CD4-positive, alpha-beta T cell treated with Interleukin-12 subunit alpha and Interleukin-12 subunit beta, for 1 hour (primary cell): ENCODE results near the gene TPP1.

Experiments used
- DNase-seq: peaks from one replicate; pipeline ENCODE4 v3.0.0-alpha.2; 2020

Gene TPP1

GRCh38 chr11:6619004-6619745, at the start of gene TPP1:
TSS of gene TPP1 (minus strand) at chr11:6619422. CDS start at chr11:6619400, 22 bp downstream.
- peak; percentile 93 for DNase-seq

GRCh38 chr11:6667733-6668374, 48.6 kb upstream of the TPP1 start:
- DNase-seq, result peak; percentile 80

- DNase-seq, result no peak
Observed at GRCh38 chr11:6666302-6667183, 47.3 kb upstream of the TPP1 start.

- DNase-seq, result no peak
Observed at GRCh38 chr11:6664551-6664950, 45.3 kb upstream of the TPP1 start.

- DNase-seq, result no peak
Observed at GRCh38 chr11:6663794-6664469, 44.7 kb upstream of the TPP1 start.

GRCh38 chr11:6660712-6661111, 41.5 kb upstream of the TPP1 start:
- DNase-seq, result no peak

GRCh38 chr11:6658647-6659046, 39.4 kb upstream of the TPP1 start:
- no peak for DNase-seq

GRCh38 chr11:6657346-6657745, 38.1 kb upstream of the TPP1 start:
- DNase-seq, result no peak

- DNase-seq, result no peak
Observed at GRCh38 chr11:6656936-6657335, 37.7 kb upstream of the TPP1 start.

- no peak for DNase-seq
Observed at GRCh38 chr11:6656584-6656915, 37.3 kb upstream of the TPP1 start.

- no peak for DNase-seq
Observed at GRCh38 chr11:6655790-6656583, 36.8 kb upstream of the TPP1 start, which contains the start of gene DCHS1. TSS of gene DCHS1 (minus strand) at chr11:6655809. CDS start at chr11:6641613, 14,196 bp downstream.

- DNase-seq, result peak; percentile 38
Observed at GRCh38 chr11:6655020-6655789, 36.0 kb upstream of the TPP1 start.

GRCh38 chr11:6654281-6655019, 35.2 kb upstream of the TPP1 start:
- DNase-seq, result no peak

- no peak for DNase-seq
Observed at GRCh38 chr11:6653656-6654055, 34.4 kb upstream of the TPP1 start.

GRCh38 chr11:6653097-6653496, 33.9 kb upstream of the TPP1 start:
- no peak for DNase-seq

GRCh38 chr11:6652182-6652581, 33.0 kb upstream of the TPP1 start:
- no peak for DNase-seq

- no peak for DNase-seq
Observed at GRCh38 chr11:6650980-6651379, 31.8 kb upstream of the TPP1 start.

GRCh38 chr11:6650104-6650503, 30.9 kb upstream of the TPP1 start:
- no peak for DNase-seq

GRCh38 chr11:6648501-6648900, 29.3 kb upstream of the TPP1 start:
- DNase-seq, result no peak

- no peak for DNase-seq
Observed at GRCh38 chr11:6647836-6648235, 28.6 kb upstream of the TPP1 start.
